NCI-H1105 (cell line): ENCODE results near the gene CCDC51.

Experiments used
- DNase-seq: peaks from one replicate; lab custom pipeline; 2025; lab: John Stamatoyannopoulos, UW

Gene CCDC51

DNA sequence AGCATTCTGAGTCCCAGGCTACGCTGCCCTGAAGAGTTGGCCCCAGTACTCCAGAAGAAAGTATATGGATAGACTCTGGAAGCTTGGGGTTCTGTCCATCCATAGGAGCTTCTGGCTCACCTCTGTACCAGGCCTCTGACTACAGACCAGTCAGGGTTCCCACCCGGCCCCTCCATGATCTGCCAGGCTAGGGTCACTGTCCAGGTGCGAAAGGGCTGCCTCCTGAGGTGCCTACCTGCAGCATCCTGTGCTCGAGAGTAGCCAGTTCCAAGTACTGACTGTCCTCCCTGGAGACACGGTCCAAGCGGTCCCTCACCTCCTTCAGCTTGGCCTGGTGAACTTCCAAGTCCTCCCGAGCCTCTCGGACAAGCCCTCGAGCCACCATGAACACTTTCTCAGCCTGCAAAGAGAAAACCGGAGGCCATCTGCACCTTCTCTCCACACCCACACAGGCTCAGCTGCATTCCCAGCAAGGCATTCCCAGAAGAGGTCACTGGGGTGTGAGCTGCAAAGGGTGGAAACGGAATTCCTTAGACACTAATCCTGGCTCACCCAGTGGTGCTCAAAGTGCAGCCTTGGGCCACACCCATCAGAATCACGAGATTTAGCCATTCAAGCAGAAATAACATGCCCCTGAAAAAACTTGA, 6.3 kb downstream of the CCDC51 start:
- DNase-seq, result no peak

DNA sequence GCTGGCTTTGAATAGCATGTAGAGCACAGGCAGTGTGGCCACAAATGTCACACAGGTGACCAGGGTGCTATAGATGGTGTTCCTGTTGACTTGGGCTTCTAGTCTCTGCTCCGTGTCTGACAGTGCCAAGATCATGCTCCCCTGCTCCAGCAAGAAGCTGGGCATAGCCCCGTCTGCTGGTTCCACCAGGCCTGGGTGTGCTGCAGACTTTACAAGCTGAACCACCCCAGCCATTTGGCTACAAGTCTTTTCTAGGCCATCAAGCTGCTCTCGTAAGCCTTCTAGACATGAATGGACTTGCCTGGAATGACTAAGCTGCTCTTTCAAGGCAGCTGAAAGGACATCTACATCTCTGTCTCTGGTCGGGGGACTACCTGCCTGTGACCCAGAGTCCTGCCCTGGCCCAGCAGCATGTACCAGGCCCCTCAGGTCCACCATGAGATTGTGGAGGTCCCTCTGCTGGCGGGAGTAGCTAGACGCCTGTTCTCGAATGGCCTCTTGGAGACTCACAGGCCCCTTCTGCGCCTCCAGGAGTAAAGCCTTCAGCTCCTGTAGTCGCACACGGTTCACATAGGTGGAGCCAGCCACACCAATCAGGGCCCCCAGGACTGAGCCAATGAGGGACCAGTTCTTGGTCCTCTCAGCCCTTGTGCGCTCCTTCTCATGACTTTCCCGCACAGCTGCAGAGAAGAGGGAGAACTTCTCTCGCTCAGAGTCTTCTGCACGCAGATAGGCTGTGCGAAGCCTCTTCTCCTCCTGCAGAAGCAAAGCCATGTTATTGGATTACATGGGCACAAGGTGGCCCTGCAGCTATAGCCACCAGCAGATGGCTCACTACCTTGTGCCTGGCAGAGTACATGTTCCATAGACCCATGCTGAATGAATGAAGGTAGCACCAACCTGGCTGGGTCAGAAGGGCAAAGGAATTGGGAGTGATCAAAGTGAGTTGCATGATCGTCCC, 7.2 kb downstream of the CCDC51 start:
- DNase-seq, result no peak

DNA sequence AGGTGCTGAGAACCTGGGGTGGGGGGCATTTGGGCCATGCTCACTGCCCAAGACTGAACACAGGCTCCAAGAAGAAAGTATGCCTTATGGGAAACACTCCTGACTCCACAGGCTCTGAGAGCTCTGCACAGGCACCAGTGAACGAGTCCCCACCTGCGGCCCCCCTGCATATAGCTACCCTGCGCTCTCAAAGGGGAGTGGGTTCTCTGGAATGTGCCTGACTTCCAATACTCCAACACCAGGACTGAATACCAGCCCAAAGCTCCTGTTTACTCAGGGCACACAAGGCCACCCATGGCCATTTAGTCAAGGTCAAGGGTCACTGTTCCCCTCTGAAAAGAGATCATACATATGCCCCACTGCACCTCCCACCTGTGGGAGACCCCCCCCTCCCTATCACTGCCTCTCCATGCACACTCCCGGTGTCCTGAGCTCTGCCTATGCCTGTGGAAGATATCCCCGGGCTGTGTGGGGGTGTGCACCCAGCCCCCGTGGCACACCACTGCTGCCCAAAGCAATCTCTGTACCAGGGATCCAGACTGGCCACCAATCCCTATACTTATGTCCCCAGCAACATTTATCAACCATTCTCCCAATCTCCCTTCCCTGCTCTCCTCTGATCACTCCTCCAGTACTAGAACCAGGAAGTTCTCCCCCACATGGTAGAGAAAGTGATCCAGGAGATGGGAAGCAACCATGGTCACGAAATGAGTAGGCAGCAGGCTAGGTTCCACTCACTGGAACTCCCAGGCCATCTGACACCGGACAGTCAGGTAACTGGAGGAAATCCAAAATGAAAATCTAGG, 8.5 kb downstream of the CCDC51 start:
- no peak for DNase-seq

DNA sequence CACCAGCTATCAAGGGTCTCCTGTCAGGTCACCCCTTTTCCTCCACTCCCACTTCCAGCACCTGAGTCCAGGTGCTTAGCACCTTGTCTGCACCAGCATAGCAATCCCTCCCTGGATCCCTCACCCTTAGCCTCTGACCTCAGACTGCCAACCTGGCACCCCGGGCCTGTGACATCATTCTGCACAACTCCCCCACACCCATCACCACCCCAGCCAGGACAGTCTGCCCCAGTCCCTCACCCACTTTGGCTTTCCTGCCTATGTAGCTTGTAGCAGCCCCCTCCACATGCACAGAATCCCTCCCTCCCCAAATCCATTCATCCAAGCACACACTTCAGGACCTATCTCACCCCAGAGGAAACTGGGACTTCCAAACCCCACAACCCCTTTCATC, 9.2 kb downstream of the CCDC51 start:
- DNase-seq, result no peak

DNA sequence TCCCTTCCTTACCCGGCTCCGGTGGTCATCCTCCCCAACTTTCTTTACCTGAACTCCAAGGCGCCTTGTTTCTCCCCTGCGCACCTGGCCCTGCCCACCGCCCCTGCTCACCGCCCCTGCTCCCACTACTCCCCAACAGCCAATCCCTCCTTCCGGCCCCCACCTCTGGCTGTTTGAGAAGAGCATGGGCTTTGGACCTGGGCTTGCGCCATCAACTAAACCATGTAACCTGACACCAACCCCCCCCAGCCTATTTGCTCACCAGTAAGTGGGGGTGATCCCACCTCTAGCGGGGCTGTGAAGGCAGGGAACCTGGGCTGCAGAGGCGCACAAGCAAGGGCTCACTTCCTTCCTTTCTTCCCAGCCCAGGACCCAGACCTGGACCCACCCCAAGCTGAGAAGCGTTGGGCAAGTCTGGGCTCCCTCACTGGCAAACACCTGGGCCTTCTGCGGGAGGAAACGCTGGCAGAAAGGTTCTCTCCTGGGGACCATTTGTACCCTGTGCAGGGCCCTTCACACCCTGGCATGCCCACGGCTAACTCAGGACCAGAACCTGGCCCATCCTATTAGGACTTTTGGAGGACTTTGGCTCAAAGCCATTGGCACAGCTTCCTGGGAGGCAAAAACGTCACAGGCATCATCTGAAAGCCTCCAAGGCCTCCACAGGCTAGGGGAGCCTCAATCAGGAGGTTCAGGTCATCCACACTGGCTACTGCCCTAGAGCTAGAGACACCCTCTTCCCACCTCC, 9.8 kb downstream of the CCDC51 start, which contains the start of gene PLXNB1:
PLXNB1 (minus strand) TSS at position 127 of the 748 bp plus-strand sequence. CDS start 5,475 bp downstream, outside the sequence.
- DNase-seq, result peak; percentile 78

DNA sequence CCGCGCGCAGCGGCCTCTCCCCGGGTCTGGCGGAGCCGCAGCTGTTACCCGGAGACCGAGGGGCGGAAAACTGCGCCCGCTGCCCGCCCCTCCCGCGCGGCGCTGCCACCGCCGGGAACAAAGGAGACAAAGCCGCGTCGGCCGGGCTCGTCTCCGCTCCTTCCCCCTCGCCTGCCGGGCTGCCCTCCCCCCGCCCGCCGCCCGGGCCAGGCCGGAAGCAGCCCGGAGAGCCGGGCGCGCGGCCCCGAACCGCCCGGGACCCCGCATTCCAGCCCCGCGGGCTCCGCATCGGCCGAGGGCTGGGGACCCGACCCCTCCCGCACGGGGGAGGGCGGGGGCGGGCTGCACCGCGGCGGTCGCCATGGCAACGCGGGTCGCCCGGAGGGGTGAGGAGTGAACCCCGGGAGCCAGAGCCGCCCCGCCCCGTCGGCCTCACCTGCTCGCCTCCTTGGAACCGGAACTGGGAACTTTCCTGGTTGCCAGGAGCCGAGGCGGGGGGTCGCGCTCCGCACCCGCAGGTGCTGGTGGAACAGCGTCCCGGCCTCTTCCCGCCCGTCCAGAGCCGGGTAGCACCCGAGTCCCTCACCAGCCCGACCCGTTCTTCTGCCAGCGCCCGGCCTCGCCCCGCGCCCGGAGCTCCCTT, 10.5 kb downstream of the CCDC51 start:
- peak; percentile 74 for DNase-seq

DNA sequence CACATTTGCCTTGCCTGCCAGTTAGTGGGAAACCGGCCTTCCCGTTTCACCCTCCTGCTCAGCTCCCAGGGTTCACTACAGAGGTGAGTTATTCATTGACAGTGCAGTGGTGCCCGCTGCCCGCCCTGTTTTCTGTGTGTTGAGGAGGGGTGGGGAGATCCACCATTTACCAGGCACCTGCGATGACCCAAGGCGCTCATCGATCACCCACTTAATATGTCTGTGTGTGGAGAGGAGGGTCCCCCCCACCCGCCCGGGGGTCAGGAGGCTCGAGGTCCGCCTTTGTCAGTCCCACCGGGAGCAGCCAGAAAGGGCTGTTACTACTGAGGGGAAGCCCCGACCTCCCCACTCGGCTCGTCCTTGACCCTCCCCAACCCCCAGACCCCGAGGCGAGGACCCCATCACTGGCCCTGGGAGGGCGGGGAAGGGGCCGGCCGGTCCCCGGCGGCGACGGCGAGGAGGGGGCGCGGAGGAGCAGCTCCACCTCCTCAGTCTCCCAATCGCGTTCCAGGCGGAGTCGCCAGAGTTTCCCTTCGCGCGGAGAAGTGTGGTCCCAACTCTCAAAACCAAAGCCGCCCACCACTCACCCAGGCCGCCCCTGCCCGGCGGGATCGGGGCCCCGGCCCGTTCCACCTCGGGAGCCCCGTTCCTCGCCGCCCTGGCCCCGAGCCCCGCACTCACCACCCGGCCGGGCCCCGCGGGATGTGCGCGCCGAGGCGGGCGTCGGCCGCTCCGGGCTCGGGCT, 11.2 kb downstream of the CCDC51 start:
- DNase-seq, result no peak

DNA sequence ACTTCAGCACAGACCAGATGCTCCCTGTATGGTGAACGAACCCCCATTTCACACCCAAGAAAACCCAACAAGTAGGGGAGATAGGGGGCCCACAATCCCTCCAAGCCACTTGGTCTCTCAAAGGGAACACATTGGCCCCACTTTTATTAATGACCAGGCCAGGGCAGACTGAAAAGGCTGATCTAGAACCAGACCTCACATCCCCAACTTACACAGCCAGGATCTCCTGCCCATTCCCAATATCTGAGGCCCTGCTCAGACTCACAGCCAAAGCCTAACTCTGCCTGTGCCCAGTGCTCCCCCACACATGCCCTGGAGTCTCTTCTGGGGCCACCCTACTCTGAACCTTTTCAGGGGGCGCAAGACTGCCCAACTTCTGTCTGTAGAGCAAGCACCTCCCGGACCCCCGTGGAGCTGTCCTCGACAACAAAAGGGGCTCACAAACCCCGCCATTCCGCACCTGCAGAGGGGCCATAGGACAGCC, 11.8 kb downstream of the CCDC51 start:
- no peak for DNase-seq

DNA sequence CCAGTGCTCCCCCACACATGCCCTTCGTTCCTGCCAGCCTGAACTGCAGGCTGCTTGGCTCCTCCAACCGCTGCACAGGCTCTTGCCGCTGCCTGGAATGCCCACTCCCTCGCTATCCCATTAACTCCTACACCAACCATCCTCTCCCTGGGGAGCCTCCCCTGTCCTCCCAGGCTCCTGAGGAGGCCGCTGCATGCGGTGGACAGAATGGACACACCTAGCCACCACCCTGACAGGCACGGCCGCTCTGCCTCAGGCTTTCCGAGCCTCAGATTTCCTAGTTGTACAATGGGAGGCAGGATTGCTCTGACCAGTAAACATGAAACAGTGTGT, 12.3 kb downstream of the CCDC51 start:
- no peak for DNase-seq

DNA sequence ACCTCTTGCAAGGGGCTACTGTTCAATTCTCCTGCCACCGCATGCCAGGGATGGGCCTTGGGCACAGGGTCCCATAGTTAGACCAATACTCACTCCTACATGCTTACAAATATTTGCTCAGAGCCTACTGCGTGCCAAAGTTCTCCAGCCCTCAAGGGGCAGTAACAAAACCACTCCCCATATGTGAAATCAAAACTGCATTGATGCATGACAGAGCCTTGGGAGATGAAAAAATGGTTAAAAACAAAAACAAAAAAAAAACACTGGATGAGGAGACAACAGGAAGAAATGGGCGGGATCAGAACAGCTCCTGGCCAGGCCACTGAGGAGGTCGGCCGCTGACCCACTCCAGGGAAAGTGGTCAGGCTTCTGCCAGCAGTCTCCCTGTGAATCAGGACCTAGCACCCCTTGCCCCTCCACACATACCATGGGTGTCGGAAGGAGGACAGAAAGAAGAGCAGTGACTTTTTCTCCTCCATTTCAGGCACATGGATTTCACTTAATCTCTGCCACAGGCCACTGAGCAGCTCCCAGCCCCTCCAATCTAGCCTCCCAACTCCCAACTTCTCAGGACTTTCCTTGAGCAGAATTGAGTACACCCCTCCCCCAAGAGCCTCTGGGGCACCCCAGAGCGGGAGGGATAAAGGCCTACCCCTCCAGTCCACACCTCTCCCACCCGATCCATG, 12.8 kb downstream of the CCDC51 start:
- no peak for DNase-seq

DNA sequence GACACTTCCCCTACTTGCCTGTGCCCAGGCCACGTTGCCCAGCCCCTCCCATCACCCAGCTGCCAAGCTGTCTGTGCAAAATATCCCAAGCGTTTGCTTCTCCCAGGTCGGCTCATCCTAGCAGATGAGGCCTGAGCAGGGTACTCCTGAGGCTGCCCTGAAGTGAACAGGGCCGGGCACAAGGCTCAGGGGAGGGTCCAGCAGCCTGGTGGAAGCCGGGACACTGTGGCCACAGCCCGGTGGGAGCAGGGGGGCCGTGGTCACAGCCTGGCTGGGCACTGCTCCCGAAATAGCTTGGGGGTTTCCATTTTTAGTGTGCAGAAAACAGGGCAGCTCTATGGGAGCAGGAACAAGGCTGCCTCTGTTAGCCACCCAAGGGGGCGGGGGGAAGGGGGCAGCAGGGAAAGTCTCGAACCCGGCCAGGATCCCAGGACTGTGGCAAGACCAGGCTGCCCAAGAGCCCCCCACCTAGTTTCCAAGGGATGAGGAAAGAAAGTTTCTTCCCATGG, 13.5 kb downstream of the CCDC51 start:
- DNase-seq, result no peak

DNA sequence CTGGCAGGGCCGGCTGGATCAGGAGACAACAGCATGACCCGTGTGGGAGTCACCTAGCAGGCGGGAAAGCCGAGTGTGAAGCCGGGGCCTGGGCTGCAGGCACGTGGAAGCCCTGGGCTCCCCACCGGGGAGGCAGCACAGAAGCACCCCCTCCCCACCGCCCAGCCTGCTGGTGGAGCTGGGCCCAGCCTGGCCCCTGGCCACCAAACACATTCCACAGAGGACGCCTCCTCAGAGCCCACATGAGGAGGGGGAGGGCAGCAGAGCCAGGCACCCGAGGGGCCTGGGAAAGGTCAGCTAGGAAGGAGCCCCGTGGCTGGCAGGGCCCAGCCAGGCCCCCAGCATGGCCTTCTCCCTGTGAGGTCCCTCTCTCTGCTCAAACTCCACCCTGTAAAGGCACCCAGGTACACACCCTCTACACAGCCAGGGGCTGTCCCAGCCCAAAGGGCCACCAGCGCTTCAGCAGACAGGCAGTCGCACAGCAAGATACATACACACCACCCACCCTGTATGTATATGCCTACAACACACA, 14.6 kb downstream of the CCDC51 start:
- DNase-seq, result no peak

DNA sequence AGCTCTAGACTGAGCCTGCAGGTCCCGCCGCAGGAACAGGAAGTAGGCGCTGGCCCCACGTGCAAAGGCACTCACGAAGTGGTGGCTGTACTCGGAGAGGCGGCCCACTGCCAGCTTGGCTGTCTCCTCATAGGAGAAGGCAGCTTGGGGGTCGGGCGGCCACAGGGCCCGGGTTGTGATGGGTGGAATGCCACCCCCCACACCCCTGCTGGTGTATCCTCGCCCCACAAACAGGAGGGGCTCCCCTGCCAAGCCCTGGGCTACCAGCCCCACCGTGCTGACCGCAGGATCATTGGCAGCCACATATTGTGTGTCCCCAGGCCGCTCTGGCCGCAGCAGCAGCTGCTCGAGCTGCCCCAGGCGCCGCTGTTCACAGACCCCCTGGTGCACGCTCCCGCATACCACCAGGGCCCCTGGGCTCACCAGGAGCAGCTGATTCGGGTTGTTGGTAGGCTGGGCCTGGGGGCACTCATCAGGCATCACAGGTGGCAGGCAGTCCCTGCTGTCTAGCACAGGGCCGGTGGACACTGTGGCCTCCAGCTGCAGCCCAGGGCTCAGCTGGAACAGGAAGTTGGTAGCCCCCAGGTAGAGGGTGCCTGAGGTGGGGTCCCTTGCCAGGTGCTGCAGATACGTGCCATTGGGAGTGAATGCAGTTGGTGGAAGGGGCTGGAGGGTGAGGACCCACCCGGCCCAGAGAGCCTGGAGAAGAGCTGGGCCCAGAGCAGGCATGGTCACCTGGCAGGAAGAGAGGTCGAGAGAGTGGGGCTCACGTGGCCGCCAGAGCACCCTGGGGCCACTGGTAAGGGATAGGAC, 15.8 kb downstream of the CCDC51 start:
- no peak for DNase-seq

DNA sequence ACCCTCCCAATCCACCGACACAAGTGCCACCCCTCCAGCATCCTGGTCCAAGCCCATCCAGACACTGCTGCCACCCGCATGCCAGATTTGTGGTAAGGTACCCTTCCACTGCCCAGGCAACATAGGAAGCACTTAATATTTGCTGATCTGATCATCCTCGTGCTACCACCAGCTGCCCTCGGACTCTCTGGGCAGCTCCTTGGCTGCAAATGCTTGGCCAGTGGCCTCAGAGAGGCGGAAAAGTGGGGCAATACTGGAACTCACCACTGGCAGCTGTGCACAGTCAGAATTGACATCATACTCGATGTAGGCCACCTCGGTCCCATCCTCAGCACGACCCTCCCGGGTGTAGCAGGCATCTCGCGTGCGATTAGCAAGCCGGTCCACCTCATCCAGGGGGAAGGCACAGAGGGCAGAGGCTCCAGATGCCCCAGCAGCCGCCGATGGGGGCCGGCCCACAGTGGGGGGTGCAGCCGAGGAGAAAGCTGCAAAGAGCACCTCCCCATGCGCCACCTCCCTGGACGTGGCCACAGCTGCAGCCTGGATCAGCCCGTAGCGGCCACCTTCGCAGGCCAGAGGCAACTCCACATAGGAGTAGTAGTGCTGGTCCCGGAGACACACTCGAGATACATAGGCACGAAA, 16.6 kb downstream of the CCDC51 start:
- no peak for DNase-seq

DNA sequence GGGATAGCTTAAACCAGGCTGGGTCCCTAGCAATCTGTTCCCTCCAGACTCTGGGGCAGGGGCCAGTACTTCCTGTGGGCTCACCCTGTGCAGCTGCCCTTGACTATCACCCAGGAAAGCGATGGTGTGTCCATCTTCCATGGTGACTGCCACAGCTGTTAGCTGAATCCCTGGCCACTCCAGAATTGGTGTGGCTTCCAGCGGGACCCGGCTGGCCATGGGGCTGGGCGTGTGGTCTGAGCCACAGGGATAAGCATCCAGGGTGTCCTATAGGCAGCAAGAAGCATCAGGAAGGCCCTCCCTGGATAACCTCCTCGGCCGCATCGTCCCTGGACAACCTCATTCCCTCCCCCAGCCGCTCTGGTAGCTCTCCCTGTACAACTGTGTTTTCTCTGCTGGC, 17.2 kb downstream of the CCDC51 start:
- no peak for DNase-seq

DNA sequence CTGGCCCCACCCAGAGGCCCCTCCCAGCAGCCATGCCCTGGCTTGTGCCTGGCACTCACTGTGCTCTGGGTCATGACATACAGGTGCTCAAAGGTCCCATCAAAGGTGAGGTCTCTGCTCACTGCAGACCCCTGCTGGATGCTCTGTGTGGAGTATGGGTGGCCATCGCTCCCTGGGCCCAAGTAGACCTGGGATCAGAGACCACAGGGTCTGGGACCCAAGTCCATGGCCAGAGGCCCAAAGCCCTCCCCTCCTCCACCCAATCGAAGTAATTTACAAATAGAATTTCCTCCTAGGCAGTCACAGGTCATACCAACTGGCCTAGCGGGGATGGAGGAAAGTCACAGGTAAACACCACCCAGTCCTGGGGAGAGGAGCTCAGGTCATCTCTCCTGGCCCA, 17.6 kb downstream of the CCDC51 start:
- no peak for DNase-seq

DNA sequence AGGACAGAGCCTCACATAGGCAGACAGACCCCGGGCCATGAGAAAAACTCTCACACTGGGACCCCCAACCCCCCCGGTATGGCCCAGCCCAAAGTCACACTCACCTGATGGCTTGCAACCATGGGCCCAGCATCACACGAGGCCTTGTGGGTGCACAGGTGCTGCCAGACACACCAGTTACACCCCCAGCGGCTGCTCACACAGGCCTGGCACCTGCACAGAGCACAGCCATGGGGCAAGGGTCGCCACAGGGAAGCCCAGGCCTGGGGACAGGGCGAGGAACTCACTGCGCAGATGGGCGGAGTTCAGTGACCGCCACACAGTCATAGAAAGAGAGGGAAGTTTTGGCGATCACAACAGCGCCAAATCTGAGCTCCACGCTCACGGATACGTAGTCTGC, 19.4 kb downstream of the CCDC51 start:
- DNase-seq, result no peak

DNA sequence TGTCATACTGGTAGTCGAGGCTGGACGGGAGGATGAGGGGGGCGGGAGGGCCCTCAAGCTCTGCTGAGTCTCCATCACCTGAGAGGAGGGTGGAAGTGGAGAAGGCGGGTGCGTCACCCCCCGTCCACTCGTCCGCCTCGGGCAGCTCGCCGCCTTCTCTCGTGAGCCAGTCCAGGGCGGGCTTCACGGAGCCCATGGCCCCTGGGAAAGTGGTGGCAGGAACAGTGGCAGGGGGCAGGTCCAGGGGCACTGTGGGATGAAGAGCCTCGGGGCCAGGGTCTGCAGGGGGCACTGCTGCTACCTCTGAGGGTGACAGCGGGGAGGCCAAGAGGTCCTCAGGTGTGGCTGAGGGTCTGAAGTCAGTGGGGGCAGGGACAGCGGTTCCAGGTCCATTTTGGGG, 20.3 kb downstream of the CCDC51 start:
- DNase-seq, result no peak
